CD4-positive, alpha-beta T cell treated with Interleukin-17A for 1 hour (primary cell): ENCODE data around the gene ICAM3.
"Not testable (repeated sequence)": the region's sequence is repeated elsewhere in the genome, so short reads cannot be mapped to it uniquely, and the experiment has no call there.

ENCODE experiments used
- DNase-seq: peaks from one replicate; pipeline ENCODE4 v3.0.0-alpha.2; 2020

The ICAM3 gene, protein sequence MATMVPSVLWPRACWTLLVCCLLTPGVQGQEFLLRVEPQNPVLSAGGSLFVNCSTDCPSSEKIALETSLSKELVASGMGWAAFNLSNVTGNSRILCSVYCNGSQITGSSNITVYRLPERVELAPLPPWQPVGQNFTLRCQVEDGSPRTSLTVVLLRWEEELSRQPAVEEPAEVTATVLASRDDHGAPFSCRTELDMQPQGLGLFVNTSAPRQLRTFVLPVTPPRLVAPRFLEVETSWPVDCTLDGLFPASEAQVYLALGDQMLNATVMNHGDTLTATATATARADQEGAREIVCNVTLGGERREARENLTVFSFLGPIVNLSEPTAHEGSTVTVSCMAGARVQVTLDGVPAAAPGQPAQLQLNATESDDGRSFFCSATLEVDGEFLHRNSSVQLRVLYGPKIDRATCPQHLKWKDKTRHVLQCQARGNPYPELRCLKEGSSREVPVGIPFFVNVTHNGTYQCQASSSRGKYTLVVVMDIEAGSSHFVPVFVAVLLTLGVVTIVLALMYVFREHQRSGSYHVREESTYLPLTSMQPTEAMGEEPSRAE

DNA sequence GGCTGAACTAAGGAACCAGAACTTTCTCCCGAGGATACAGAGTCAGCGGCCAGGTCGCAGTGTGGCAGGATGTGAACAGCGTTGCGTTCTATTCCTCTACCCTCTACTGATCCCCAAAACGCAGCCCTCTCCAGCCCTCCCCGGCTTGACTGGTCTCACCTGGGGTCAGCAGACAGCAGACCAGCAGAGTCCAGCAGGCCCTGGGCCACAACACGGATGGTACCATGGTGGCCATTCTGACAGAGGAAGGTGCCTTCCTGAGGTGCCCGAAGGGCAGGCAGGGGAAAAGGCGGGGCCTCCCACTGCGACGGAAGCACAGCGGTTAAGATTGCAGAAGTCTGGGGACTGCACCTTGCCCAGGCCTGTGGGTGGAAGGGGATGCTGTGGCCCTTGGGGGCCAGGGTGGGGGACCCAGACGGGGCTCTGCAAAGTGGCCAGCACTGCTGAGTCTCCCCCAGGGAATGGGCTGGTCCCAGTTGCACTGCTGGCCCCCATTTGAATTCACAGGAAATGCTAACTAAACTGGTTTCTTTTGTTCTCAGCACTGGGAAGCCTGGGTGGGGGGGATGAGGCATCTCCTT lies at the start of gene ICAM3:
Gene ICAM3, minus strand, starts transcription at position 245 of the 581 bp plus-strand sequence. Its CDS starts 10 bp downstream, at position 235.
- DNase-seq = peak; percentile 63

GRCh38 chr19:10388957-10389356 lies 49.5 kb upstream of the ICAM3 start:
- DNase-seq = peak; percentile 85

GRCh38 chr19:10384580-10384979 lies 45.2 kb upstream of the ICAM3 start:
- DNase-seq = no peak

- not testable (repeated sequence) for DNase-seq
Observed at GRCh38 chr19:10383223-10383499, 43.7 kb upstream of the ICAM3 start.

DNA sequence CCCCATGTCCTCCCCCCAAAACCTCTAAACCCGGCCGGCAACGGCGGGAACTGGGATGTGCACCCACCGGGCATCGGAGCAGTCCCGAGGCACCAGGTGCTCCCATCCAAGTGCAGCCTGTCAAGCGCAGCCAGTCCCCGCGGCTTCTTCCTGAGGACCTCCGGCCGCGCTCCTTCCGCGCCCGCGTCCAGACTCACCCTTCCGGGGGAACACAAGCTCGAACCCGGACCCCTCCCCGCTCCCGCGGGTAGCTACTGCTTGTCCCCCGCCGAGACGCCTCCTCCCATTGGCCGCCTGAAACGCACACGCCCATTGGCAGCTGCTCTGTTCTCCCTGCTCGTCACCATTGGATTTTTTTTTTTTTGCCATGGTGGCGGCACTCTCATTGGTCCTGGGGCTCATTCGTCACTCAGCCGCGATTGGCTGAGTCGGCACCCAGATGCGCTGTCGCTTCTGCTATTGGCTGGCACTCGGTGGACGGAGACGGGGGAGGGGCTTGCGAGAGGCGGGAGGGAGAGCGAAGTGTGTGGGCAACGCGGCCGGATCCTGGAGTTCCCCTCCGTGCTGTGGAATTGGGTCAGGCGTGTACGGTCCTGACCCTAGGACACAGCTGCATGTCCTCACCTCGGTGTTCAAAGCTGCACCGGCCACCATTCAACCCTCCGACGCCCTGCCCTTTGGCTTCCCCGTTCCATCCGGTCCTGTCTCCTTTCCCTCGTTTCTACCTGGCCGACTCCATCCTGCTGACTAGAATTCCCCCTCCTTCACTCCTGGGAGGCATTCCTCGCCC lies 41.1 kb upstream of the ICAM3 start, which contains the start of gene TYK2:
Gene TYK2, minus strand, starts transcription at position 260 of the 790 bp plus-strand sequence. CDS start 2,166 bp downstream, outside the sequence.
- DNase-seq = peak; percentile 98

DNA sequence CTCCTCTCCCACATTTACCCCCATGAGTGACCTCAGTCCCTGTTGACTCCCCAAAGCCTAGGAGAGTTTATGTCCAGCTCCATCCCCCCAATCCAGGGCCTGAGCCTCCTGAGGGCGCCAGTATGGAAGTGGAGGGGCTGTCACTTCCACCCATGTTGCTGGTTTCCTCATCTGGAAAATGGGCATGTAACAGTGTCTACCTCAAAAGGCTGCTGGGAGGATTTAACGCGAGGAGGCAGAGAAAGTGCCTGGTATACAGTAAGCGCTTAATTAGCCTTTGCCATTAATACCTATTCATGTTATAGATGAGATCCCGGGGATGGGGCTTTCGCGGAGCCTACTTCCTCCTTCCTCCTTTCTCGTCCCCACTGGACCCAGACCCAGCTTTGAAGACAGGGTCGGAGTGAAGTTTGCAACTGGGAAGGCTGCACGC lies 40.5 kb upstream of the ICAM3 start:
- DNase-seq = no peak

- no peak for DNase-seq
Observed at GRCh38 chr19:10378124-10378523, 38.7 kb upstream of the ICAM3 start.

GRCh38 chr19:10377140-10377640 lies 37.8 kb upstream of the ICAM3 start:
- DNase-seq = not testable (repeated sequence)

DNA sequence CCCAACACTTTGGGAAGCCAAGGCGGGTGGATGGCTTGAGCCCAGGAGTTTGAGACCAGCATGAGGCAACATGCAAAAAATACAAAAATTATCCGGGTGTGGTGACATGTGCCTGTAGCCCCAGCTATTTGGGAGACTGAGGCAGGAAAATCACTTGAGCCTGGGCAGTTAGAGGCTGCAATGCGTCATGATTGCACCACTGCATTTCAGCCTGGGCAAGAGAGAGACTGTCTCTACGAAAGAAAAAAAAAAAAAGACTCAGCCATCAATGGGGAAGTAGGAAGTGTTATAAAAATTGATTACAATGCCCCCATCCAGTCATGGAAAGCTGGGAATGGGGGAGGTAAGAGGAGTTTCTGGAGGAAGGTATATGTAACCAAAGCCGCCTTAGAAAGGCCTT lies 35.5 kb upstream of the ICAM3 start:
- no peak for DNase-seq

DNA sequence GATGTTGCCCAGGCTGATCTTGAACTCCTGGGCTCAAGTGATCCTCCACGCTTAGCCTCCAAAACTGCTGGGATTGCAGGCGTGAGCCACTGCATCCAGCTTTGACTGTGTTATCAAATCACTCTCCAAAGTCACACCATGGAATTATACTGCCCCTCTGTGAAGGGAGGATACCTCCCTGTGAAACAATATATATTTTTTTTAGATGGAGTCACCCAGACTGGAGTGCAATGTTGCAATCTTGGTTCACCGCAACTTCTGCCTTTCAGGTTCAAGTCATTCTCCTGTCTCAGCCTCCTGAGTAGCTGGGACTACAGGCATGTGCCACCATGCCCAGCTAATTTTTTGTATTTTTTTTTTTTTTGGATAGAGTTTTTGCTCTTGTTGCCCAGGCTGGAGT lies 33.3 kb upstream of the ICAM3 start:
- DNase-seq = no peak

- no peak for DNase-seq
Observed at GRCh38 chr19:10368101-10368803, 28.8 kb upstream of the ICAM3 start.

DNA sequence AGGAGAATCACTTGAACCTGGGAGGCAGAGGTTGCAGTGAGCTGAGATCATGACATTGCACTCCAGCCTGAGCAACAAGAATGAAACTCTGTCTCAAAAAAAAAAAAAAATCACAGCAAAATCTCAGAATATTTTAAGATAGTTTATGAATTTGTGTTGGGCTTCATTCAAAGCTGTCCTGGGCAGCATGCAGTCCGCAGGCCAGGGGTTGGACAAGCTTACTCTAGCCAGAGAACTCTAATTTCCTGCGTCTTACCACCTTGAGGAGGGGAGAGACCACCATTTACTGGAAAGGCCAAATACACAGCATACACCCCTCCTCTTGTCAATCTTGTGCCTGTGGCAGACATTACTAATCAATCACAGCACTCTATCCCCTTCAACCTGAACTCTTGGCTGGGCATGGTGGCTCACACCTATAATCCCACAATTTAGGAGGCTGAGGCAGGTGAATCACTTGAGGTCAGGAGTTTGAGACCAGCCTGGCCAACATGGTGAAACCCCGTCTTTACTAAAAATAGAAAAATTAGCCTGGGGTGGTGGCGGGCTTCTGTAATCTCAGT lies 27.6 kb upstream of the ICAM3 start:
- DNase-seq = not testable (repeated sequence)

- no peak for DNase-seq
Observed at GRCh38 chr19:10365518-10365917, 26.1 kb upstream of the ICAM3 start.

- DNase-seq = no peak
Observed at GRCh38 chr19:10364644-10365043, 25.2 kb upstream of the ICAM3 start.

- DNase-seq = no peak
Observed at GRCh38 chr19:10363789-10364281, 24.4 kb upstream of the ICAM3 start.

GRCh38 chr19:10362259-10362658 lies 22.8 kb upstream of the ICAM3 start:
- no peak for DNase-seq

DNA sequence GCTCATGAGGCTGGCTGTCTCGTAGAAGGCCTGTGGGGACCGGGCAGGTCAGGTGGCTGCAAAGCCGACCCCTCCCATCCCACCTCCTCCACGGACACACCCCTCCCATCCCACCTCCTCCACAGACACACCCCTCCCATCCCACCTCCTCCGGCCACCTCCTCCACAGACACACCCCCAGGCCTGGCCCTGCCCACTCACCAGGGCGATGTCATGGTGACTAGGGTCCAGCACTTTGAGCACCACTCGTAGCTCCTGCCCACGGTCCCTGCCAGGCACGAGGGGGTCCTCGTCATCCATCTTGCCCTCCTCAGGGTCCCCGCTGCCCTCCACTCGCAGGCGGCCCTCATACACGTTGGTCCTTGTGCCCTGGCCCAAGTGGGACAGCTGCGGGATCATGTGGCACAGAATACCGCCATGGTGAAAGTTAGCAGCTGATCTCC lies 22.2 kb upstream of the ICAM3 start:
- DNase-seq = no peak

DNA sequence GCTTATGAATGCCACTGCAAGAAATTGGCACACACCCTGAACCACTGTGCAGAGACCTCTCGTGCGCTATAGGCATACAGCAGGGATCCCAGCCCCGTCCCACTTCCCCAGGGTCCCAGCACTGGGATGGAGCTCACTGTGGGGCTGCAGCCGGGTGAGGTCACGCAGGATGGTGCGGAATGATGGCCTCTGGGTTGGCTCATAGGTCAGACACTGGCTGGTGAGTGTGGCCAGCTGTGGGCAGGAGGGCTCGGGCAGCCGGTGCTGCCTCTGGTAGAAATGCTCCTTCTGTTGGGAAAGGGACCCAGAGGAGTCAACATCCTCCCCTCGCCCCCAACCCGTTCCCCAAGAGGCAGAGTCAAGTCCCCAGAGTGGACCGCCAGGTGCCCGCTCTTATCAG lies 17.0 kb upstream of the ICAM3 start:
- no peak for DNase-seq

GRCh38 chr19:10353793-10354391 lies 14.5 kb upstream of the ICAM3 start:
- peak; percentile 38 for DNase-seq

DNA sequence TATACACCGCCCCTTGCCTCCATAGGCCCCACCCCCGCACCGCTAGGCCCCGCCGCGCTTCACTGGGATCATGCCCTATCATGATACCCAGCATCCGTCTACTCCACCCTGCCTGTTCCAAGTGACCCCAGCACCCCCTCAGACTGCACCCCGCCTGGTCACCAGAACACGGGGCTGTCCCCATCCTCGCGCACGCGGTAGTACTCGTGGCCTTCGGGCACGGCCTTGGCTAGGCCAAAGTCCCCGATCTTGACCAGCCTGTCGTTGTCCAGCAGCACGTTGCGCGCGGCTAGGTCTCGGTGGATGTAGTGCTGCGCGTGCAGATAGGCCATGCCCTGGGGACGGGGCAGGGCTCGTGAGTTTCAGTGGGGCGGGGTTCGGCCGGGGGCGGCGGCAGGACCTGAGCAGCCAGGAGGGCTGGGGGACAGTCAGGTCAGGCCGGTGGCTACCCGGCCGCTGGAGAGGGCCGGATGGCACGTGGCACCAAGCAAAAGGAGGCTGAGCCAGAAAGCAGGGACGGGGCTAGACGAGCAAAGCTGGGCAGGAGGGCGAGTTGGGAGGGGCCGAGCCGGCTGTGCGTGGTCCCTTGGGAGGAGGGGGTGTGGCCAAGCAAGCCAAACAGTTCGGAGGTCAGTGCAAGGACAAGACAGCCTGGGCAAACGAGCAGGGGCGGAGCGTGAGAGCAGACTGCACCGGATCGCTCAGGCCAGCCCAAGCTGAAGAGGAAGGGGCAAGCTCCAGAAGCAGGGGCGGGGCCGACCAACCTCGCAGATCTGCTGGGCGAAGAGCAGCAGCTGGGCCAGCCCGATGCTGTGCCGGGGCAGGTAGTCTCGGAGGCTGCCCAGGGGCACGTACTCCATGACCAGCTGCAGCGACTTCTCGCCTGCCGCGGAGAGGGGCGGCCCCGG lies 13.6 kb upstream of the ICAM3 start:
- DNase-seq = no peak
